HCT116 (cell line): ENCODE data around the gene TMEM132A. TPM values are rescaled to one million over a fixed set of nuclear protein-coding genes. Genes with fewer than 3 reads are reported as not detected.

Source experiments
- ATAC-seq: fragments of 200-7000 bp; cut with Tn5 transposase; 2 replicates; pipeline ENCODE4 v1.9.1; 2020; ENCODE audit warnings: mild to moderate bottlenecking, moderate library complexity
- BruUV-seq: library from RNA; stranded (reverse); fragments of 400-500 nt; replicated peaks from 2 replicates; lab custom pipeline; 2021; lab: Mats Ljungman, UMichigan
- CTCF ChIA-PET: fragments of 300-600 bp; sonication (Branson Sonifier 250); formaldehyde crosslinking; loops from one replicate; lab custom pipeline; 2021; ENCODE audit warnings: antibody characterized with exemption; lab: Charles Lee
- POLR2A ChIA-PET: fragments of 300-600, 350-600 bp; sonication (Branson Sonifier 250); formaldehyde crosslinking; loops from one replicate; lab custom pipeline; 2021; ENCODE audit warnings: antibody characterized with exemption; lab: Charles Lee
- RAD21 ChIA-PET, 2 experiments: fragments of 300-600 bp; sonication (Branson Sonifier 250); formaldehyde crosslinking; loops; one replicate each; lab custom pipeline; 2023; ENCODE audit warnings: low total read pairs in 2 of 2; ENCODE audit not compliant: uncharacterized antibody in 2 of 2, unreplicated experiment in 2 of 2, low non-redundant PET in 1 of 2; lab: Charles Lee
- DNase-seq: peaks from one replicate; pipeline ENCODE4 v3.0.0-alpha.2; 2010; ENCODE audit warnings: low read depth, low spot score
- H2AFZ ChIP-seq: fragments of 200-600 bp; shearing (Covaris generic), sonication (generic); 2 replicates; pipeline ENCODE4 v1.6.1; 2017; ENCODE audit warnings: low read depth, mixed run types, mixed read lengths, antibody characterized with exemption, low read length; ENCODE audit not compliant: poor library complexity, severe bottlenecking
- H3K27ac ChIP-seq: 2 replicates; pipeline ENCODE4 v1.5.1; 2012; ENCODE audit warnings: low read depth, low read length
- H3K27me3 ChIP-seq: fragments of 200-600 bp; sonication (generic); 2 replicates; pipeline ENCODE4 v1.6.1; 2016; ENCODE audit warnings: mixed run types, low read length, mixed read lengths; ENCODE audit not compliant: insufficient read depth
- H3K36me3 ChIP-seq, 2 experiments: fragments of 200-500 bp in 1 of 2; fragments of 200-600 bp in 1 of 2; sonication (Bioruptor generic) in 1 of 2; sonication (generic) in 1 of 2; 2 replicates each; pipeline versions ENCODE4 v1.5.1 to v1.6.1; 2014 to 2016; ENCODE audit warnings: low read length in 2 of 2, inconsistent platforms in 1 of 2, mixed read lengths in 1 of 2, mixed run types in 1 of 2; ENCODE audit not compliant: insufficient read depth in 2 of 2, control insufficient read depth in 1 of 2
- H3K4me1 ChIP-seq, 2 experiments: fragments of 200-600 bp in 1 of 2; sonication (generic) in 1 of 2; 2 replicates each; pipeline versions ENCODE4 v1.5.1 to v1.6.1; 2012 to 2017; ENCODE audit warnings: low read length in 2 of 2, inconsistent platforms in 1 of 2, mild to moderate bottlenecking in 1 of 2, mixed read lengths in 1 of 2, mixed run types in 1 of 2, moderate library complexity in 1 of 2; ENCODE audit not compliant: insufficient read depth in 2 of 2, control insufficient read depth in 1 of 2
- H3K4me2 ChIP-seq: fragments of 200-600 bp; sonication (generic); 2 replicates; pipeline ENCODE4 v1.6.1; 2017; ENCODE audit warnings: mixed run types, low read length, mixed read lengths
- H3K4me3 ChIP-seq, 2 experiments: fragments of 200-600 bp in 1 of 2; sonication (generic) in 1 of 2; replicated peaks in 1 of 2; 2 replicates each; pipeline ENCODE4 v1.5.1; 2011 to 2016; ENCODE audit warnings: low read length in 2 of 2, control low read depth in 1 of 2, low read depth in 1 of 2, mild to moderate bottlenecking in 1 of 2, mixed read lengths in 1 of 2, mixed run types in 1 of 2
- H3K79me2 ChIP-seq: fragments of 200-600 bp; sonication (generic); 2 replicates; pipeline ENCODE4 v1.6.1; 2017; ENCODE audit warnings: mild to moderate bottlenecking, mixed run types, low read length, moderate library complexity, mixed read lengths; ENCODE audit not compliant: insufficient read depth
- H3K9ac ChIP-seq: fragments of 200-600 bp; sonication (generic); 2 replicates; pipeline ENCODE4 v1.6.1; 2016; ENCODE audit warnings: low read length, mixed read lengths
- H3K9me2 ChIP-seq: fragments of 200-600 bp; sonication (generic), shearing (Covaris generic); 2 replicates; pipeline ENCODE4 v1.6.1; 2017; ENCODE audit warnings: mixed run types, mild to moderate bottlenecking, moderate library complexity; ENCODE audit not compliant: insufficient read depth
- H3K9me3 ChIP-seq, 2 experiments: fragments of 200-500 bp in 1 of 2; fragments of 200-600 bp in 1 of 2; sonication (Bioruptor generic) in 1 of 2; sonication (generic) in 1 of 2; 2 replicates each; pipeline ENCODE4 v1.6.1; 2014 to 2017; ENCODE audit warnings: low read length in 2 of 2, mixed read lengths in 2 of 2, inconsistent platforms in 1 of 2, low read depth in 1 of 2, mild to moderate bottlenecking in 1 of 2, mixed run types in 1 of 2, moderate library complexity in 1 of 2; ENCODE audit not compliant: control insufficient read depth in 1 of 2, insufficient read depth in 1 of 2
- H4K20me1 ChIP-seq: fragments of 200-600 bp; sonication (generic), shearing (Covaris generic); 2 replicates; pipeline ENCODE4 v1.6.1; 2017; ENCODE audit warnings: mixed run types, mild to moderate bottlenecking, moderate library complexity; ENCODE audit not compliant: insufficient read depth
- CBX3 ChIP-seq: IDR thresholded peaks from 2 replicates; pipeline ENCODE4 v1.6.1; 2012; ENCODE audit warnings: low read depth
- CEBPB ChIP-seq: IDR thresholded peaks from 2 replicates; pipeline ENCODE4 v1.6.1; 2012; ENCODE audit warnings: low read depth
- EGR1 ChIP-seq: IDR thresholded peaks from 2 replicates; pipeline ENCODE4 v1.6.1; 2012; ENCODE audit warnings: low read depth
- ELF1 ChIP-seq: IDR thresholded peaks from 2 replicates; pipeline ENCODE4 v1.6.1; 2012; ENCODE audit warnings: low read depth, borderline replicate concordance
- EZH2 ChIP-seq: fragments of 200-600 bp; sonication (generic); IDR thresholded peaks from 2 replicates; pipeline ENCODE4 v1.6.1; 2017; ENCODE audit warnings: antibody characterized with exemption, mixed run types
- MAX ChIP-seq: IDR thresholded peaks from 2 replicates; pipeline ENCODE4 v1.6.1; 2012
- POLR2A ChIP-seq: IDR thresholded peaks from 2 replicates; pipeline ENCODE4 v1.7.0; 2011; ENCODE audit warnings: borderline replicate concordance; ENCODE audit not compliant: insufficient read depth, insufficient read length; ENCODE audit errors: extremely low read depth
- POLR2AphosphoS5 ChIP-seq: IDR thresholded peaks from 2 replicates; pipeline ENCODE4 v1.6.1; 2011; ENCODE audit warnings: mild to moderate bottlenecking, low read depth, low read length, moderate library complexity
- RAD21 ChIP-seq: IDR thresholded peaks from 2 replicates; pipeline ENCODE4 v1.6.1; 2012; ENCODE audit warnings: low read depth, mild to moderate bottlenecking
- REST ChIP-seq: IDR thresholded peaks from 2 replicates; pipeline ENCODE4 v1.6.1; 2012; ENCODE audit warnings: low read depth
- SP1 ChIP-seq: IDR thresholded peaks from 2 replicates; pipeline ENCODE4 v1.6.1; 2012; ENCODE audit warnings: low read depth
- TCF7L2 ChIP-seq: IDR thresholded peaks from 2 replicates; pipeline ENCODE4 v1.7.0; 2011; ENCODE audit warnings: borderline replicate concordance, inconsistent platforms; ENCODE audit not compliant: insufficient read depth, insufficient read length; ENCODE audit errors: extremely low read depth
- ZFX ChIP-seq: fragments of 450-650 bp; IDR thresholded peaks from 2 replicates; pipeline ENCODE4 v1.6.1; 2017
- ZNF274 ChIP-seq: fragments of 200-500 bp; sonication (Bioruptor generic); IDR thresholded peaks from 2 replicates; pipeline ENCODE4 v1.6.1; 2014; ENCODE audit warnings: mild to moderate bottlenecking, low read depth, low read length, inconsistent platforms
- intact Hi-C: fragments of 100-400 bp; cut with micrococcal nuclease; formaldehyde crosslinking; loops from 2 replicates; pipeline ENCODE4 v1.10.0; 2022
- total RNA-seq: library from RNA; stranded (reverse); gene quantifications from one replicate; pipeline ENCODE4 v1.2.1, GENCODE V29; 2021; ENCODE audit not compliant: unreplicated experiment
- TF ChIP-seq, protein P1 (sequence below), 3 experiments: fragments of 200-600 bp in 1 of 3; sonication (generic) in 1 of 3; IDR thresholded peaks in 2 of 3; conservative IDR thresholded peaks in 1 of 3; 2 replicates each; pipeline ENCODE4 v1.5.1; 2012 to 2017; ENCODE audit warnings: low read depth in 2 of 3, low read length in 2 of 3, antibody characterized with exemption in 1 of 3, borderline replicate concordance in 1 of 3, control low read depth in 1 of 3, mild to moderate bottlenecking in 1 of 3, mixed read lengths in 1 of 3, mixed run types in 1 of 3, moderate library complexity in 1 of 3; ENCODE audit not compliant: insufficient read depth in 1 of 3
- TF ChIP-seq, protein P2 (sequence below): IDR thresholded peaks from 2 replicates; pipeline ENCODE4 v1.6.1; 2011; ENCODE audit warnings: mild to moderate bottlenecking, low read length, moderate library complexity; ENCODE audit not compliant: insufficient replicate concordance; ENCODE audit errors: extremely low read depth
- TF ChIP-seq, protein P3 (sequence below): IDR thresholded peaks from 2 replicates; pipeline ENCODE4 v1.6.1; 2012

The TMEM132A gene
- total RNA-seq, 1 experiment from 2014 or later, result 120 TPM

- TF ChIP-seq POLR2AphosphoS5 (no peak), EZH2 (no peak), EGR1 (no peak), ZNF274 (no peak), TCF7L2 (no peak), ZFX (no peak), SP1 (no peak)
- TF ChIP-seq, protein P1, sequence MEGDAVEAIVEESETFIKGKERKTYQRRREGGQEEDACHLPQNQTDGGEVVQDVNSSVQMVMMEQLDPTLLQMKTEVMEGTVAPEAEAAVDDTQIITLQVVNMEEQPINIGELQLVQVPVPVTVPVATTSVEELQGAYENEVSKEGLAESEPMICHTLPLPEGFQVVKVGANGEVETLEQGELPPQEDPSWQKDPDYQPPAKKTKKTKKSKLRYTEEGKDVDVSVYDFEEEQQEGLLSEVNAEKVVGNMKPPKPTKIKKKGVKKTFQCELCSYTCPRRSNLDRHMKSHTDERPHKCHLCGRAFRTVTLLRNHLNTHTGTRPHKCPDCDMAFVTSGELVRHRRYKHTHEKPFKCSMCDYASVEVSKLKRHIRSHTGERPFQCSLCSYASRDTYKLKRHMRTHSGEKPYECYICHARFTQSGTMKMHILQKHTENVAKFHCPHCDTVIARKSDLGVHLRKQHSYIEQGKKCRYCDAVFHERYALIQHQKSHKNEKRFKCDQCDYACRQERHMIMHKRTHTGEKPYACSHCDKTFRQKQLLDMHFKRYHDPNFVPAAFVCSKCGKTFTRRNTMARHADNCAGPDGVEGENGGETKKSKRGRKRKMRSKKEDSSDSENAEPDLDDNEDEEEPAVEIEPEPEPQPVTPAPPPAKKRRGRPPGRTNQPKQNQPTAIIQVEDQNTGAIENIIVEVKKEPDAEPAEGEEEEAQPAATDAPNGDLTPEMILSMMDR (IDR thresholded peaks at IDR 0.05 in 2 of 3, conservative IDR thresholded peaks at IDR 0.05 in 1 of 3; ENCODE audit: borderline replicate concordance in 1 of 3, insufficient read depth in 1 of 3, low read depth in 2 of 3, low read length in 2 of 3), result no peak
Measured at GRCh38 chr11:60922906-60923305, 1.4 kb upstream of the TMEM132A start (continued).

DNA sequence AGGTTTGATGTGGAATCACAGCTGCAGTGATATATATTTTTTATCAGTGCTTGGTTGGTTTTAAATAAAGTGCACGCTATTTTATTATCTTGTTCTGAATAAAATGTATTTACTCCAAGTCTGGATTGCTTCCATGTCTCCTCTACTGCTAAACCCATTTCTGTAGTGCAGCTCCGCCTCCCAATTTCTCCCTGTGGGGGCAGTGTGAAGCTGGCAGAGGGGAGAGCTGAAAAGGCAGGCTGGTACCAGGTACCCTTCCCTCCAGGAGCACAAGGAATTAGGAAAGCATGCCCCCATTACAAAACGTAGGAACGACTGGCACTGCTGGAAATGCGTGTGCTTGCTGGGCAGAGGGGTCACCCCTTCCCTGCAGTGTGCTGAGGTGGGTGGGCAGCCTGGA, 934 bp upstream of the TMEM132A start:
- BruUV-seq, result no TSS peak
- Histone ChIP-seq H3K9me3 (no peaks in the 10 kb centered on the region), H4K20me1 (no peaks in the 10 kb centered on the region; the same call in 1 of the 2 replicates), H3K9me2 (no peaks in the 10 kb centered on the region), H3K36me3 (peaks cover 19 to 24% of the 10 kb centered on the region in 2 experiments; a peak in 3 of 4 replicates), H3K4me2 (peak overlapping the region; percentile 92), H3K9ac (peak overlapping the region; percentile 77; the same call in 1 of the 2 replicates), H2AFZ (no peak overlapping the region), H3K4me1 (peaks cover 25 to 39% of the 10 kb centered on the region in 2 experiments), H3K27me3 (no peaks in the 10 kb centered on the region), H3K27ac (peak overlapping the region; percentile 16; the same call in 1 of the 2 replicates), H3K4me3 (0 out of 4 replicates have a peak overlapping the region, but pooled peaks of 1 of the 2 experiments have one; percentile 75), H3K79me2 (peaks cover 16% of the 10 kb centered on the region)
- ChIA-PET CTCF (interaction anchor here (1.5 kb wide), 1 partner anchor 24 kb away, joined by 5 read pairs; no protein-coding TSS in a partner anchor), RAD21 (no interaction called here), POLR2A (interaction anchor here (0.8 to 1.3 kb wide), 2 partner anchors 10 to 92 kb away, joined by 3 read pairs; partner anchors contain the start of gene TMEM109)
- ATAC-seq, result no peak
- intact Hi-C loops, result no loop called here
- no peak for DNase-seq
- no peak for TF ChIP-seq MAX
- TF ChIP-seq REST, result no peak
- no peak for TF ChIP-seq CEBPB
- no peak for TF ChIP-seq ELF1
- no peak for TF ChIP-seq POLR2A
- TF ChIP-seq, protein P2, sequence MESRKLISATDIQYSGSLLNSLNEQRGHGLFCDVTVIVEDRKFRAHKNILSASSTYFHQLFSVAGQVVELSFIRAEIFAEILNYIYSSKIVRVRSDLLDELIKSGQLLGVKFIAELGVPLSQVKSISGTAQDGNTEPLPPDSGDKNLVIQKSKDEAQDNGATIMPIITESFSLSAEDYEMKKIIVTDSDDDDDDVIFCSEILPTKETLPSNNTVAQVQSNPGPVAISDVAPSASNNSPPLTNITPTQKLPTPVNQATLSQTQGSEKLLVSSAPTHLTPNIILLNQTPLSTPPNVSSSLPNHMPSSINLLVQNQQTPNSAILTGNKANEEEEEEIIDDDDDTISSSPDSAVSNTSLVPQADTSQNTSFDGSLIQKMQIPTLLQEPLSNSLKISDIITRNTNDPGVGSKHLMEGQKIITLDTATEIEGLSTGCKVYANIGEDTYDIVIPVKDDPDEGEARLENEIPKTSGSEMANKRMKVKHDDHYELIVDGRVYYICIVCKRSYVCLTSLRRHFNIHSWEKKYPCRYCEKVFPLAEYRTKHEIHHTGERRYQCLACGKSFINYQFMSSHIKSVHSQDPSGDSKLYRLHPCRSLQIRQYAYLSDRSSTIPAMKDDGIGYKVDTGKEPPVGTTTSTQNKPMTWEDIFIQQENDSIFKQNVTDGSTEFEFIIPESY, result no peak
- TF ChIP-seq, protein P3, sequence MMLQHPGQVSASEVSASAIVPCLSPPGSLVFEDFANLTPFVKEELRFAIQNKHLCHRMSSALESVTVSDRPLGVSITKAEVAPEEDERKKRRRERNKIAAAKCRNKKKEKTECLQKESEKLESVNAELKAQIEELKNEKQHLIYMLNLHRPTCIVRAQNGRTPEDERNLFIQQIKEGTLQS, result no peak
- TF ChIP-seq ZNF274, result no peak
- no peak for TF ChIP-seq EZH2
- TF ChIP-seq CBX3, result no peak
- TF ChIP-seq EGR1, result no peak
- no peak for TF ChIP-seq TCF7L2
- TF ChIP-seq RAD21, result no peak
